CD4-positive, alpha-beta memory T cell (primary cell): ENCODE measurements around the gene STAT5A. TPM values are rescaled to one million over a fixed set of nuclear protein-coding genes. Genes with fewer than 3 reads are reported as not detected.
"Not testable (repeated sequence)": the region's sequence is repeated elsewhere in the genome, so short reads cannot be mapped to it uniquely, and the experiment has no call there.

ENCODE experiments used
- CTCF ChIA-PET: fragments of 350-600 bp; sonication (Branson Sonifier 250); formaldehyde crosslinking; loops from one replicate; lab custom pipeline; 2021; ENCODE audit warnings: inconsistent platforms; ENCODE audit not compliant: partially characterized antibody; lab: Charles Lee
- POLR2A ChIA-PET: fragments of 350-600 bp; sonication (Branson Sonifier 250); formaldehyde crosslinking; loops from one replicate; lab custom pipeline; 2021; ENCODE audit not compliant: partially characterized antibody; lab: Charles Lee
- DNase-seq, 5 donors: peaks; one replicate each; pipeline versions ENCODE4 v3.0.0 to v3.0.0-alpha.2; 2020 to 2022; ENCODE audit warnings: mixed read lengths in 1 of 5
- H3K27ac ChIP-seq: one replicate; pipeline ENCODE4 v1.7.0; 2013; ENCODE audit warnings: low read depth, low read length
- H3K27me3 ChIP-seq: 2 replicates; pipeline ENCODE4 v1.7.0; 2013; ENCODE audit warnings: mild to moderate bottlenecking, low read length, moderate library complexity; ENCODE audit not compliant: insufficient read depth
- H3K36me3 ChIP-seq: 2 replicates; pipeline ENCODE4 v1.7.0; 2013; ENCODE audit warnings: mild to moderate bottlenecking, low read length, moderate library complexity; ENCODE audit not compliant: insufficient read depth
- H3K4me1 ChIP-seq: 2 replicates; pipeline ENCODE4 v1.7.0; 2013; ENCODE audit warnings: mild to moderate bottlenecking, low read length, moderate library complexity; ENCODE audit not compliant: insufficient read depth
- H3K4me3 ChIP-seq, 2 donors: one replicate each; pipeline ENCODE4 v1.7.0; 2013; ENCODE audit warnings: low read length in 2 of 2, mild to moderate bottlenecking in 1 of 2
- H3K9me3 ChIP-seq, 2 donors: one replicate each; pipeline ENCODE4 v1.7.0; 2013; ENCODE audit warnings: low read length in 2 of 2, control low read depth in 1 of 2; ENCODE audit not compliant: control insufficient read depth in 1 of 2
- H3K27ac Mint-ChIP-seq, 7 donors: one replicate each; pipeline ENCODE4 v1.8.0; 2020 to 2021; ENCODE audit warnings: mixed read lengths in 7 of 7, mild to moderate bottlenecking in 6 of 7, inconsistent platforms in 3 of 7, moderate library complexity in 3 of 7
- H3K27me3 Mint-ChIP-seq, 2 donors: one replicate each; pipeline ENCODE4 v1.8.0; 2020 to 2021; ENCODE audit warnings: mixed read lengths in 2 of 2
- H3K36me3 Mint-ChIP-seq, 2 donors: one replicate each; pipeline ENCODE4 v1.8.0; 2020 to 2021; ENCODE audit warnings: mixed read lengths in 2 of 2, inconsistent platforms in 1 of 2, mild to moderate bottlenecking in 1 of 2
- H3K4me1 Mint-ChIP-seq, 4 donors: one replicate each; pipeline ENCODE4 v1.8.0; 2020 to 2021; ENCODE audit warnings: mixed read lengths in 4 of 4, mild to moderate bottlenecking in 1 of 4
- H3K4me3 Mint-ChIP-seq, 8 donors: one replicate each; pipeline ENCODE4 v1.8.0; 2020 to 2021; ENCODE audit warnings: mixed read lengths in 8 of 8, mild to moderate bottlenecking in 7 of 8, moderate library complexity in 6 of 8, inconsistent platforms in 3 of 8
- H3K9me3 Mint-ChIP-seq, 8 donors: one replicate each; pipeline ENCODE4 v1.8.0; 2020 to 2021; ENCODE audit warnings: mixed read lengths in 8 of 8, mild to moderate bottlenecking in 5 of 8, inconsistent platforms in 3 of 8, moderate library complexity in 1 of 8
- intact Hi-C: fragments of 100-400 bp; cut with micrococcal nuclease; formaldehyde crosslinking; loops from one replicate; pipeline ENCODE4 v1.15.1; 2023
- polyA plus RNA-seq, 2 donors: library from polyadenylated mRNA; unstranded; fragments of 300-500 nt; fragmentation: Illumina TruSeq; gene quantifications; one replicate each; pipeline ENCODE4 v1.2.3, GENCODE V29; 2021
- total RNA-seq, 2 experiments: library from RNA; stranded (reverse); gene quantifications; one replicate each; pipeline ENCODE4 v1.2.3, GENCODE V29; 2021

Gene STAT5A
- total and polyA plus RNA-seq, 4 experiments from 2014 or later = 66.7 to 133 (median 112) TPM

DNA sequence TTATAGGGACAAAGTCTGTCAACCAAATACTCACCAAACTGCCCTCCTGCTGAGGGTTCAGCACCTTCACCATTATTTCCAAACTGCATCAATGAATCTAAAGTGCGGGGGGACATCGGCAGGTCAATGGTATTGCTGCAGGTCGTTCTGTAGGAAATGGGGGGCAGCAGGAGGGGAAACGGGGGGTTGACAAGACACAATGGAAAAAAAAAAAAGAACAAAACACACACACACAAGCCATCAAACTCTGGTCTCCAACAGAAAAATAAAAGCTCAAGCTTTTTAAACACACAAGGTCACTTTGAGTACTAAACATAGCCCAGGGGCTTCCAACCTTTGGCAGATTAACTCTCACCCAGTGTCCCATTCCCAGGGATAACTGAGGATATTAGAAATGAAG, 28.5 kb downstream of the STAT5A start:
- H3K4me3 ChIP-seq = no peak overlapping the region
- no peaks in the 10 kb centered on the region for H3K27me3 ChIP-seq
- ChIA-PET POLR2A (interaction anchor here (1.2 to 10.0 kb wide), 4 partner anchors 21 to 72 kb away, joined by 3 to 58 read pairs (median 4); partner anchors contain the start of genes STAT3 and STAT5A), CTCF (interaction anchor here (2.2 to 21.6 kb wide), 2 partner anchors 86 to 95 kb away, joined by 9 to 504 read pairs; no protein-coding TSS in a partner anchor)
- no peak overlapping the region for H3K27ac ChIP-seq
- peak overlapping the region in 2 of 8 donors; percentile 5 to 26 for H3K4me3 Mint-ChIP-seq
- intact Hi-C loops = no loop called here
- H3K27me3 Mint-ChIP-seq = no peaks in the 10 kb centered on the region
- no peak for DNase-seq
- H3K4me1 Mint-ChIP-seq = peaks cover 37 to 80% (median 55%) of the 10 kb centered on the region in 4 donors
- H3K9me3 ChIP-seq = no peaks in the 10 kb centered on the region
- peaks cover 0 to 3% (median 0%) of the 10 kb centered on the region in 8 donors for H3K9me3 Mint-ChIP-seq
- H3K4me1 ChIP-seq = peaks cover 69% of the 10 kb centered on the region
- peaks cover 25 to 57% of the 10 kb centered on the region in 2 donors for H3K36me3 Mint-ChIP-seq
- H3K36me3 ChIP-seq = peaks cover 17% of the 10 kb centered on the region
- peak overlapping the region; percentile 12 to 82 (median 57) for H3K27ac Mint-ChIP-seq

DNA sequence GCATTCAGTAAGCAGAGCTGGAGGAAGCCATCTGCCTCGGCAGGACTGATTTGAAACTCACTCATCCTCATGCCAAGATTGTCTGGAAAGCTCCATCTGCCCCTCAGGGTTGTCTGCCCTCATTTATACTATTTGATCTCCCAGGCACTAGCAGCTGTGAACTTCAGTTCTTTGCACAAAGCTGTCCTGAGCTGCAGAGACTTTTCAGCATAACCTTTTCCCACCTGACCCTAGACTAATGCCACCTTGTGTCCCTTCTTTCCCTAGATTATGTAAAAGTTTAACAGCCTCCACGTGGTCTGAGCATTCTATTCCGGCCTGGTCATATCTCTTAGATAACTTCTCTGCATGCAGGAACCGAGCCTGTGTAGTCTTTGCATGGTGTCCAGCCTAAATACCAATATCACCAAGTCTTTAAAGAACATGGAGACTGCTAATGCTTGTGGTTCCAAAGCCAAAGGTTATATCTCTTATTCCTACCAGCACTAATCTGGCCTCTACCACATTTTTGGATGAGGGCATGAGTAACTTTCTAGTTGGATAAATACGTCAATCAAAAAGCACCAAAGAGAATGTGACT, 29.1 kb downstream of the STAT5A start:
- no peak for DNase-seq
- POLR2A ChIA-PET = interaction anchor here (0.7 to 10.0 kb wide), 6 partner anchors 8 to 213 kb away, joined by 3 to 58 read pairs (median 5); partner anchors contain the start of genes STAT3 and STAT5A
- Histone ChIP-seq H3K36me3 (peaks cover 22% of the 10 kb centered on the region), H3K4me3 (no peak overlapping the region), H3K9me3 (no peaks in the 10 kb centered on the region), H3K27ac (no peak overlapping the region), H3K27me3 (no peaks in the 10 kb centered on the region), H3K4me1 (peaks cover 63% of the 10 kb centered on the region)
- Mint-ChIP-seq H3K27ac (peak overlapping the region in 6 of 7 donors; percentile 5 to 82 (median 54)), H3K4me3 (no peak overlapping the region), H3K36me3 (peaks cover 31 to 59% of the 10 kb centered on the region in 2 donors), H3K9me3 (peaks cover 0 to 3% (median 0%) of the 10 kb centered on the region in 8 donors), H3K4me1 (peaks cover 35 to 76% (median 55%) of the 10 kb centered on the region in 4 donors), H3K27me3 (no peaks in the 10 kb centered on the region)
- intact Hi-C loops = no loop called here
- CTCF ChIA-PET = interaction anchor here (0.8 to 21.6 kb wide), 4 partner anchors 12 to 200 kb away, joined by 3 to 504 read pairs (median 6); no protein-coding TSS in a partner anchor

DNA sequence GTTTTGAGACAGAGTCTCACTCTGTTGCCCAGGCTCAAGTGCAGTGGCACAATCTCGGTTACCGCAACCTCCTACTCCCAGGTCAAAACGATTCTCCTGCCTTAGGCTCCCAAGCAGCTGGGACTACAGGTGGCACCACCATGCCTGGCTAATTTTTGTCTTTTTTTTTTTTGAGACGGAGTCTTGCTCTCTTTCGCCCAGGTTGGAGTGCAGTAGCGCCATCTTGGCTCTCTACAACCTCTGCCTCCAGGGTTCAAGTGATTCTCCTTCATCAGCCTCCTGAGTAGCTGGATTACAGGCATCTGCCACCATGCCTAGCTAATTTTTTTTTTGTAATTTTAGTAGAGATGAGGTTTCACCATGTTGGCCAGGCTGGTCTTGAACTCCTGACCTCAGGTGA, 29.7 kb downstream of the STAT5A start:
- ChIA-PET CTCF (interaction anchor here (0.8 to 21.6 kb wide), 4 partner anchors 8 to 200 kb away, joined by 3 to 504 read pairs (median 4); no protein-coding TSS in a partner anchor), POLR2A (interaction anchor here (0.7 to 10.0 kb wide), 5 partner anchors 8 to 212 kb away, joined by 3 to 58 read pairs (median 4); partner anchors contain the start of gene STAT3)
- H3K9me3 ChIP-seq, H3K4me3 ChIP-seq, H3K9me3 Mint-ChIP-seq, H3K27me3 Mint-ChIP-seq, DNase-seq, H3K27ac ChIP-seq, H3K4me3 Mint-ChIP-seq, H3K27me3 ChIP-seq, intact Hi-C loops: not testable (repeated sequence)
- H3K27ac Mint-ChIP-seq = peak overlapping the region in 2 of 7 donors; percentile 2 to 82
- peaks cover 25% of the 10 kb centered on the region for H3K36me3 ChIP-seq
- H3K36me3 Mint-ChIP-seq = peaks cover 31 to 65% of the 10 kb centered on the region in 2 donors
- H3K4me1 Mint-ChIP-seq = peaks cover 36 to 76% (median 58%) of the 10 kb centered on the region in 4 donors
- peaks cover 59% of the 10 kb centered on the region for H3K4me1 ChIP-seq

DNA sequence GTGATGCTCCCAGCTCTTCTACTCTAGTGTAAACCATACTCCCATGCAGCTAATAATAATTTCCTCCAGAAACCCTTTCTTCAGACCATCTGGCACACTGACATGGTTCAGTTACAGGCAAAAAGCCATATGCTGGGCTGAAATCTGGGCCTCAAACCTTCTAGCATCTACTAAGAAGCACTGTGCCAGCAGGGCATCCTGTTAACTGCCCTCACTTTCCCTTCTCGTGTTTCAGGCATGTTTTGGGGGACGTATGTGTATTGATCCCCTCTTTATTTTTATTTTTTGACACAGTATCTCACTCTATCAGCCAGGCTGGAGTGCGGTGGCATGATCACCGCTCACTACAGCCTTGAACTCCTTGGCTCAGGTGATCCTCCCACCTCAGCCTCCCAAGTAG, 33.3 kb downstream of the STAT5A start:
- Histone ChIP-seq H3K27ac (no peak overlapping the region), H3K36me3 (peaks cover 42% of the 10 kb centered on the region), H3K9me3 (no peaks in the 10 kb centered on the region), H3K4me1 (peaks cover 27% of the 10 kb centered on the region), H3K27me3 (no peaks in the 10 kb centered on the region), H3K4me3 (no peak overlapping the region)
- POLR2A ChIA-PET = interaction anchor here (0.7 to 4.3 kb wide), 7 partner anchors 9 to 93 kb away, joined by 3 to 30 read pairs (median 5); partner anchors contain the start of gene STAT3
- peak overlapping the region in 1 of 8 donors; percentile 43 for H3K4me3 Mint-ChIP-seq
- peak overlapping the region in 6 of 7 donors; percentile 46 to 86 (median 77) for H3K27ac Mint-ChIP-seq
- H3K9me3 Mint-ChIP-seq = peaks cover 0 to 3% (median 0%) of the 10 kb centered on the region in 8 donors
- intact Hi-C loops = loop anchor here (5.0 kb wide), 1 partner anchor 66 kb away; the partner anchor contains the start of gene STAT3
- CTCF ChIA-PET = interaction anchor here (0.6 to 21.6 kb wide), 11 partner anchors 9 to 284 kb away, joined by 3 to 504 read pairs (median 4); partner anchors contain the start of gene STAT3
- peaks cover 46 to 70% of the 10 kb centered on the region in 2 donors for H3K36me3 Mint-ChIP-seq
- peaks cover 22 to 49% (median 37%) of the 10 kb centered on the region in 4 donors for H3K4me1 Mint-ChIP-seq
- no peaks in the 10 kb centered on the region for H3K27me3 Mint-ChIP-seq
- no peak for DNase-seq

DNA sequence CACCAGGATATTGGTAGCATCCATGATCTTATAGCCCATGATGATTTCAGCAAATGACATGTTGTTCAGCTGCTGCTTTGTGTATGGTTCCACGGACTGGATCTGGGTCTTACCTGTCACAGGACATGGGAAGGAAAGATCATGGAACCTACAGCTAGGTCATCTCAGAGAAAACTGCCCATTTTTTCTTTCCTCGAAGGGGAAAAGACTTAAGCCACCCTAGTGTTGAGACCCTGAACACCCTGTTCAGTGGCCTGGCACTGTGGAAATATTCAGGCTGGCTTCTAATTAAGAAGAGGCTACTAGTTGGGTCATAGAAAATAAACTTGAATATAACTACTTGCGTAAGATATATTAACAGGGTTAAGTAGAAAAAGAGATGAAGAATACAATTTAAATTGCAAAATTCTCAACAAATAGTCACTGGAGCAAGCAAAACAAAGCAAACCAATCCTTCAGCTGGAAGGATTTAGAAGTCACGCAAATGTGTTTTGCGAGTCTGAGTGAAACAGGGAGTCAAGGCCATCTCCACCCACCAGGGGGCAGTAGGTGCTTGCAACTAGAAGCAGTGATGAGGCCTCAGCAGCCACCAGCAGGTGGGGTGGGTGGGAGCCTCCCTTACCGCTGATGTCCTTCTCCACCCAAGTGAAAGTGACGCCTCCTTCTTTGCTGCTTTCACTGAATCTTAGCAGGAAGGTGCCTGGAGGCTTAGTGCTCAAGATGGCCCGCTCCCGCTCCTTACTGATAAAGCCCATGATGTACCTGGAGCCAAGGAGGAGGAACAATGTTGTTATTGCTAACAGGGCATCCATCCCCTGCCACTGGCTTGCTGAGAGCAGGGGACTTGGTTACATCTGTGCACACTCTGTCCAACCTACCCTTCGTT, 34.3 kb downstream of the STAT5A start:
- peak; percentile 91 to 95 (median 91) for DNase-seq
- ChIA-PET CTCF (interaction anchor here (0.6 to 21.6 kb wide), 17 partner anchors 10 to 1624 kb away, joined by 3 to 504 read pairs (median 5); partner anchors contain the start of genes CAVIN1 and STAT3), POLR2A (interaction anchor here (0.9 to 4.3 kb wide), 7 partner anchors 8 to 92 kb away, joined by 3 to 30 read pairs (median 4); partner anchors contain the start of gene STAT3)
- H3K27me3 Mint-ChIP-seq = no peaks in the 10 kb centered on the region
- H3K36me3 Mint-ChIP-seq = peaks cover 42 to 70% of the 10 kb centered on the region in 2 donors
- peaks cover 18 to 44% (median 29%) of the 10 kb centered on the region in 4 donors for H3K4me1 Mint-ChIP-seq
- no peaks in the 10 kb centered on the region for H3K9me3 ChIP-seq
- H3K9me3 Mint-ChIP-seq = peaks cover 0 to 3% (median 0%) of the 10 kb centered on the region in 8 donors
- no peak overlapping the region for H3K4me3 ChIP-seq
- H3K4me3 Mint-ChIP-seq = peak overlapping the region in 1 of 8 donors; percentile 6
- H3K27ac ChIP-seq = no peak overlapping the region
- H3K36me3 ChIP-seq = peaks cover 35% of the 10 kb centered on the region
- H3K4me1 ChIP-seq = peaks cover 24% of the 10 kb centered on the region
- H3K27me3 ChIP-seq = no peaks in the 10 kb centered on the region
- intact Hi-C loops = loop anchor here (1.0 to 5.0 kb wide), 5 partner anchors 10 to 195 kb away; partner anchors contain the start of gene STAT3
- peak overlapping the region; percentile 68 to 94 (median 81) for H3K27ac Mint-ChIP-seq

DNA sequence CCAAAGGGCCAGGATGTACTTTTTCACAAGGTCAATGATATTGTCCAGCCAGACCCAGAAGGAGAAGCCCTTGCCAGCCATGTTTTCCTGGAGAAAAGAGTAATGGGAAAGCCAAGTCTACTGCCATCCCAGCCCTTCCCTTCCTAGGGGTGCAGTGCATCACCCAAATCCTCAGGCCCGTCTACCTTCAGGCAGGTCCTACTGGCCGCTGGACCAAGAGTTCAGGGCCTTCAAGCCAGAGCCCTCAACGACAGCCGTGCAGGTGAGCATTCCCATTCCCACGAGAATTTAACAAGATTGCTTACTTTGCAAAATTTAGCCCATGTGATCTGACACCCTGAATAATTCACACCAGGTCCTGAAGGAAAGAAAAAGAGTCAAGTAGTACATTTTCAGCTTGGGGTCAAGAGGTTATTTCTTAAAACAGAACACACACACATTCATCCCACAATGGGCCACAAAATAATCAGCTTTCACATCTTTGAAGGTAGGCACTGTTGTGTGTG, 35.0 kb downstream of the STAT5A start:
- Histone ChIP-seq H3K36me3 (peaks cover 31% of the 10 kb centered on the region), H3K4me3 (no peak overlapping the region), H3K9me3 (no peaks in the 10 kb centered on the region), H3K27ac (no peak overlapping the region), H3K27me3 (no peaks in the 10 kb centered on the region), H3K4me1 (peaks cover 24% of the 10 kb centered on the region)
- intact Hi-C loops = loop anchor here (5.0 kb wide), 1 partner anchor 64 kb away; the partner anchor contains the start of gene STAT3
- no peak for DNase-seq
- CTCF ChIA-PET = interaction anchor here (0.7 to 21.6 kb wide), 11 partner anchors 10 to 118 kb away, joined by 3 to 504 read pairs (median 5); partner anchors contain the start of genes CAVIN1 and STAT3
- H3K9me3 Mint-ChIP-seq = peaks cover 0 to 3% (median 0%) of the 10 kb centered on the region in 8 donors
- POLR2A ChIA-PET = interaction anchor here (1.0 to 4.3 kb wide), 5 partner anchors 9 to 83 kb away, joined by 3 to 30 read pairs (median 8); partner anchors contain the start of gene STAT3
- H3K4me3 Mint-ChIP-seq = peak overlapping the region in 2 of 8 donors; percentile 6 to 22
- no peaks in the 10 kb centered on the region for H3K27me3 Mint-ChIP-seq
- peaks cover 18 to 43% (median 29%) of the 10 kb centered on the region in 4 donors for H3K4me1 Mint-ChIP-seq
- H3K36me3 Mint-ChIP-seq = peaks cover 42 to 66% of the 10 kb centered on the region in 2 donors
- peak overlapping the region; percentile 68 to 94 (median 81) for H3K27ac Mint-ChIP-seq
